SK-N-SH (cell line): ENCODE results near the gene SLC46A1. TPM values are rescaled to one million over a fixed set of nuclear protein-coding genes. Genes with fewer than 3 reads are reported as not detected.
A peak's percentile ranks its signal among the peaks of the same experiment; 100 is the strongest.

Experiments
- CTCF ChIA-PET: fragments of 300-600, 350-600 bp; formaldehyde crosslinking; extraction: SDS; loops from one replicate; lab custom pipeline; 2021; lab: Yijun Ruan, JAX
- POLR2A ChIA-PET: fragments of 350-600 bp; sonication (Branson Sonifier 250); formaldehyde crosslinking; extraction: SDS; loops from one replicate; lab custom pipeline; 2020; ENCODE audit warnings: antibody characterized with exemption, inconsistent platforms; lab: Yijun Ruan, JAX
- DNase-seq: peaks from one replicate; pipeline ENCODE4 v3.0.0; 2012
- H2AFZ ChIP-seq: fragments of 200-600 bp; sonication (generic); 2 replicates; pipeline ENCODE4 v1.8.1; 2016; ENCODE audit warnings: antibody characterized with exemption, mild to moderate bottlenecking, low read depth
- H3F3A ChIP-seq: fragments of 200-600 bp; sonication (generic); replicated peaks from 2 replicates; pipeline ENCODE3; 2016; ENCODE audit warnings: antibody characterized with exemption, mild to moderate bottlenecking; ENCODE audit not compliant: insufficient read depth
- H3K27ac ChIP-seq, 2 experiments: fragments of 200-500 bp in 1 of 2; fragments of 200-600 bp in 1 of 2; sonication (Bioruptor generic) in 1 of 2; sonication (generic), shearing (Covaris generic) in 1 of 2; 2 replicates each; pipeline versions ENCODE4 v1.5.1 to v1.6.1; 2014 to 2016; ENCODE audit warnings: low read depth in 2 of 2, inconsistent platforms in 1 of 2, low read length in 1 of 2, mild to moderate bottlenecking in 1 of 2, mixed read lengths in 1 of 2
- H3K27me3 ChIP-seq: fragments of 200-600 bp; sonication (generic), shearing (Covaris generic); 2 replicates; pipeline ENCODE4 v1.6.1; 2016; ENCODE audit warnings: mixed run types; ENCODE audit not compliant: insufficient read depth
- H3K36me3 ChIP-seq, 2 experiments: fragments of 200-500 bp in 1 of 2; fragments of 200-600 bp in 1 of 2; sonication (Bioruptor generic) in 1 of 2; sonication (generic) in 1 of 2; replicated peaks in 1 of 2; 2 replicates each; pipeline versions ENCODE3 to v1.5.1; 2014 to 2016; ENCODE audit warnings: low read length in 1 of 2, mild to moderate bottlenecking in 1 of 2; ENCODE audit not compliant: insufficient read depth in 2 of 2, control insufficient read depth in 1 of 2
- H3K4me1 ChIP-seq, 2 experiments: fragments of 200-500 bp in 1 of 2; fragments of 200-600 bp in 1 of 2; sonication (Bioruptor generic) in 1 of 2; sonication (generic), shearing (Covaris generic) in 1 of 2; 2 replicates each; pipeline versions ENCODE4 v1.5.1 to v1.6.1; 2014 to 2016; ENCODE audit warnings: low read depth in 1 of 2, low read length in 1 of 2, mixed run types in 1 of 2; ENCODE audit not compliant: insufficient read depth in 2 of 2, control insufficient read depth in 1 of 2
- H3K4me2 ChIP-seq: fragments of 200-600 bp; sonication (generic), shearing (Covaris generic); 2 replicates; pipeline ENCODE4 v1.6.1; 2017; ENCODE audit warnings: mixed run types
- H3K4me3 ChIP-seq, 2 experiments: fragments of 200-500 bp in 1 of 2; fragments of 200-600 bp in 1 of 2; sonication (Bioruptor generic) in 1 of 2; sonication (generic), shearing (Covaris generic) in 1 of 2; 2 replicates each; pipeline versions ENCODE4 v1.5.1 to v1.8.1; 2014 to 2016; ENCODE audit warnings: low read depth in 2 of 2, inconsistent platforms in 1 of 2, low read length in 1 of 2, mild to moderate bottlenecking in 1 of 2, mixed read lengths in 1 of 2, moderate library complexity in 1 of 2
- H3K79me2 ChIP-seq: fragments of 200-600 bp; sonication (generic); 2 replicates; pipeline ENCODE4 v1.8.1; 2017; ENCODE audit warnings: mild to moderate bottlenecking; ENCODE audit not compliant: insufficient read depth
- H3K9ac ChIP-seq: fragments of 200-600 bp; sonication (generic); 2 replicates; pipeline ENCODE4 v1.6.1; 2017; ENCODE audit warnings: mixed run types
- H3K9me2 ChIP-seq: fragments of 200-600 bp; sonication (generic); 2 replicates; pipeline ENCODE4 v1.6.1; 2017; ENCODE audit warnings: mixed run types
- H3K9me3 ChIP-seq: fragments of 200-600 bp; sonication (generic); 2 replicates; pipeline ENCODE4 v1.6.1; 2017; ENCODE audit warnings: mixed run types, mild to moderate bottlenecking, moderate library complexity
- H4K20me1 ChIP-seq: fragments of 200-600 bp; sonication (generic); 2 replicates; pipeline ENCODE4 v1.6.1; 2017; ENCODE audit warnings: mild to moderate bottlenecking, mixed run types; ENCODE audit not compliant: insufficient read depth
- CHD2 ChIP-seq: fragments of 150-350 bp; IDR thresholded peaks from 2 replicates; pipeline ENCODE4 v1.6.1; 2018; ENCODE audit warnings: low read length; ENCODE audit not compliant: partially characterized antibody
- CTCF ChIP-seq: fragments of 200-600 bp; sonication (generic); IDR thresholded peaks from 2 replicates; pipeline ENCODE4 v1.6.1; 2017; ENCODE audit warnings: antibody characterized with exemption, mild to moderate bottlenecking, moderate library complexity
- ELF1 ChIP-seq: IDR thresholded peaks from 2 replicates; pipeline ENCODE4 v1.4.0; 2012
- EP300 ChIP-seq, 2 experiments: IDR thresholded peaks; 2 replicates each; pipeline versions ENCODE4 v1.4.0 to v1.6.1; 2012; ENCODE audit warnings: borderline replicate concordance in 1 of 2, low read depth in 1 of 2, low read length in 1 of 2
- EZH2phosphoT487 ChIP-seq: fragments of 200-600 bp; sonication (generic); IDR thresholded peaks from 2 replicates; pipeline ENCODE4 v1.6.1; 2017; ENCODE audit warnings: low read depth, mixed run types, mild to moderate bottlenecking, antibody characterized with exemption, moderate library complexity, borderline replicate concordance
- FOSL2 ChIP-seq: IDR thresholded peaks from 2 replicates; pipeline ENCODE4 v1.4.0; 2012; ENCODE audit warnings: low read depth, mild to moderate bottlenecking, moderate library complexity, borderline replicate concordance
- FOXJ3 ChIP-seq: sonication (generic); formaldehyde crosslinking; IDR thresholded peaks from 2 replicates; pipeline ENCODE4 v1.5.1; 2020; ENCODE audit warnings: mild to moderate bottlenecking, missing genetic modification reagents
- FOXM1 ChIP-seq: IDR thresholded peaks from 2 replicates; pipeline ENCODE4 v1.4.0; 2012; ENCODE audit warnings: low read depth, mild to moderate bottlenecking
- GABPA ChIP-seq: IDR thresholded peaks from 2 replicates; pipeline ENCODE4 v1.4.0; 2012; ENCODE audit warnings: low read depth, mild to moderate bottlenecking
- JUND ChIP-seq: IDR thresholded peaks from 2 replicates; pipeline ENCODE4 v1.4.0; 2012
- MEF2A ChIP-seq: IDR thresholded peaks from 2 replicates; pipeline ENCODE4 v1.4.0; 2012; ENCODE audit warnings: low read depth, borderline replicate concordance
- MXI1 ChIP-seq: IDR thresholded peaks from 2 replicates; pipeline ENCODE4 v1.6.1; 2012; ENCODE audit warnings: mild to moderate bottlenecking, low read depth, low read length, improper control_type of control experiment
- POLR2AphosphoS5 ChIP-seq: IDR thresholded peaks from 2 replicates; pipeline ENCODE4 v1.6.1; 2012; ENCODE audit warnings: low read depth, low read length
- RCOR1 ChIP-seq: fragments of 150-350 bp; IDR thresholded peaks from 2 replicates; pipeline ENCODE4 v1.6.1; 2017; ENCODE audit warnings: antibody characterized with exemption, low read length
- RXRA ChIP-seq: IDR thresholded peaks from 2 replicates; pipeline ENCODE4 v1.4.0; 2012; ENCODE audit warnings: low read depth, mild to moderate bottlenecking, borderline replicate concordance
- SIN3A ChIP-seq: IDR thresholded peaks from 2 replicates; pipeline ENCODE4 v1.6.1; 2012; ENCODE audit warnings: low read depth, mild to moderate bottlenecking, low read length, moderate library complexity, borderline replicate concordance
- TAF1 ChIP-seq: IDR thresholded peaks from 2 replicates; pipeline ENCODE4 v1.6.1; 2012; ENCODE audit warnings: low read depth, mild to moderate bottlenecking, low read length, moderate library complexity, borderline replicate concordance
- USF2 ChIP-seq: fragments of 150-350 bp; IDR thresholded peaks from 2 replicates; pipeline ENCODE4 v1.6.1; 2017; ENCODE audit warnings: antibody characterized with exemption, low read length, low read depth, borderline replicate concordance
- YY1 ChIP-seq: IDR thresholded peaks from 2 replicates; pipeline ENCODE4 v1.4.0; 2012; ENCODE audit warnings: low read depth, mild to moderate bottlenecking
- WGBS: methylation state at CpG from one replicate; pipeline ENCODE4 v1.1.6; 2017; ENCODE audit warnings: low lambda C conversion rate; 5-methylcytosine and 5-hydroxymethylcytosine counted together
- polyA plus RNA-seq, 3 experiments: library from polyadenylated mRNA; depleted of rRNA; stranded (reverse); fragments of >200 nt; gene quantifications; 2 replicates each; pipeline ENCODE4 v1.2.3, GENCODE V29; 2012
- TF ChIP-seq, protein P1 (sequence below): IDR thresholded peaks from 2 replicates; pipeline ENCODE4 v1.6.1; 2012; ENCODE audit warnings: mild to moderate bottlenecking, low read depth, low read length, moderate library complexity
- TF ChIP-seq, protein P2 (sequence below): IDR thresholded peaks from 2 replicates; pipeline ENCODE4 v1.4.0; 2012; ENCODE audit warnings: low read depth
- TF ChIP-seq, protein P3 (sequence below): IDR thresholded peaks from 2 replicates; pipeline ENCODE4 v1.4.0; 2012; ENCODE audit warnings: low read depth, borderline replicate concordance
- TF ChIP-seq, protein P4 (sequence below): IDR thresholded peaks from 2 replicates; pipeline ENCODE4; 2012

SLC46A1 gene
- polyA plus RNA-seq, 1 of the 3 experiments (the other 2 are of a cell fraction), result 4.3 TPM

GRCh38 chr17:28357061-28357900, 48.7 kb downstream of the SLC46A1 start, which contains the start of gene POLDIP2:
Gene POLDIP2 (minus strand): TSS chr17:28357527. CDS start chr17:28357448, 79 bp downstream.
- Histone ChIP-seq H3K9me2 (no peaks in the 10 kb centered on the region), H3K9me3 (no peaks in the 10 kb centered on the region), H3K4me2 (peak within 1 kb of the TSS; percentile 94), H3K4me3 (peak within 1 kb of the TSS; percentile 93 to 99), H3K4me1 (peaks cover 14 to 15% of the 10 kb centered on the region in 2 experiments; a peak in 3 of 4 replicates), H3K36me3 (peaks cover 49 to 51% of the 10 kb centered on the region in 2 experiments), H3K27me3 (no peaks in the 10 kb centered on the region), H3K79me2 (peaks cover 41% of the 10 kb centered on the region), H3K9ac (peak within 1 kb of the TSS; percentile 94), H3F3A (no peaks in the 10 kb centered on the region), H3K27ac (peak within 1 kb of the TSS; percentile 55 to 69; a peak in 2 of 4 replicates), H4K20me1 (no peaks in the 10 kb centered on the region)
- WGBS, result 4% methylated on average over 14 of the region's 80 CpGs
- CTCF ChIA-PET, result interaction anchor here (0.6 to 2.1 kb wide), 8 partner anchors 9 to 552 kb away, joined by 3 to 7 read pairs (median 4); partner anchors contain the start of genes IFT20, TNFAIP1 and VTN
- DNase-seq, result peak; percentile 99
- POLR2A ChIA-PET, result interaction anchor here (0.7 to 3.0 kb wide), 7 partner anchors 9 to 48 kb away, joined by 3 to 34 read pairs (median 3); partner anchors contain the start of genes IFT20, SARM1, TNFAIP1 and VTN
- TF ChIP-seq EZH2phosphoT487 (no peak), FOXJ3 (CRISPR knock-in tag) (no peak), RXRA (no peak), YY1 (peak; percentile 97), GABPA (peak; percentile 98), MEF2A (no peak), MXI1 (peak; percentile 56; the same call in 1 of the 2 replicates), JUND (no peak), USF2 (peak; percentile 75; the same call in 1 of the 2 replicates), SIN3A (peak; percentile 84), RCOR1 (peak; percentile 41; the same call in 1 of the 2 replicates), CHD2 (peak; percentile 49), ELF1 (peak; percentile 97), FOSL2 (no peak), EP300 (IDR thresholded peaks at IDR 0.05; ENCODE audit: borderline replicate concordance in 1 of 2, low read depth in 1 of 2, low read length in 1 of 2) (peak in 1 of 2 experiments; percentile 24; a peak in 1 of 4 replicates), FOXM1 (peak; percentile 57; the same call in 1 of the 2 replicates), POLR2AphosphoS5 (peak; percentile 82), TAF1 (peak; percentile 94), CTCF (peak; percentile 15; the same call in 1 of the 2 replicates)
- TF ChIP-seq, protein P1, sequence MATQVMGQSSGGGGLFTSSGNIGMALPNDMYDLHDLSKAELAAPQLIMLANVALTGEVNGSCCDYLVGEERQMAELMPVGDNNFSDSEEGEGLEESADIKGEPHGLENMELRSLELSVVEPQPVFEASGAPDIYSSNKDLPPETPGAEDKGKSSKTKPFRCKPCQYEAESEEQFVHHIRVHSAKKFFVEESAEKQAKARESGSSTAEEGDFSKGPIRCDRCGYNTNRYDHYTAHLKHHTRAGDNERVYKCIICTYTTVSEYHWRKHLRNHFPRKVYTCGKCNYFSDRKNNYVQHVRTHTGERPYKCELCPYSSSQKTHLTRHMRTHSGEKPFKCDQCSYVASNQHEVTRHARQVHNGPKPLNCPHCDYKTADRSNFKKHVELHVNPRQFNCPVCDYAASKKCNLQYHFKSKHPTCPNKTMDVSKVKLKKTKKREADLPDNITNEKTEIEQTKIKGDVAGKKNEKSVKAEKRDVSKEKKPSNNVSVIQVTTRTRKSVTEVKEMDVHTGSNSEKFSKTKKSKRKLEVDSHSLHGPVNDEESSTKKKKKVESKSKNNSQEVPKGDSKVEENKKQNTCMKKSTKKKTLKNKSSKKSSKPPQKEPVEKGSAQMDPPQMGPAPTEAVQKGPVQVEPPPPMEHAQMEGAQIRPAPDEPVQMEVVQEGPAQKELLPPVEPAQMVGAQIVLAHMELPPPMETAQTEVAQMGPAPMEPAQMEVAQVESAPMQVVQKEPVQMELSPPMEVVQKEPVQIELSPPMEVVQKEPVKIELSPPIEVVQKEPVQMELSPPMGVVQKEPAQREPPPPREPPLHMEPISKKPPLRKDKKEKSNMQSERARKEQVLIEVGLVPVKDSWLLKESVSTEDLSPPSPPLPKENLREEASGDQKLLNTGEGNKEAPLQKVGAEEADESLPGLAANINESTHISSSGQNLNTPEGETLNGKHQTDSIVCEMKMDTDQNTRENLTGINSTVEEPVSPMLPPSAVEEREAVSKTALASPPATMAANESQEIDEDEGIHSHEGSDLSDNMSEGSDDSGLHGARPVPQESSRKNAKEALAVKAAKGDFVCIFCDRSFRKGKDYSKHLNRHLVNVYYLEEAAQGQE, result peak; percentile 78
- TF ChIP-seq, protein P2, sequence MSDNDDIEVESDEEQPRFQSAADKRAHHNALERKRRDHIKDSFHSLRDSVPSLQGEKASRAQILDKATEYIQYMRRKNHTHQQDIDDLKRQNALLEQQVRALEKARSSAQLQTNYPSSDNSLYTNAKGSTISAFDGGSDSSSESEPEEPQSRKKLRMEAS, result peak; percentile 77
- TF ChIP-seq, protein P3, sequence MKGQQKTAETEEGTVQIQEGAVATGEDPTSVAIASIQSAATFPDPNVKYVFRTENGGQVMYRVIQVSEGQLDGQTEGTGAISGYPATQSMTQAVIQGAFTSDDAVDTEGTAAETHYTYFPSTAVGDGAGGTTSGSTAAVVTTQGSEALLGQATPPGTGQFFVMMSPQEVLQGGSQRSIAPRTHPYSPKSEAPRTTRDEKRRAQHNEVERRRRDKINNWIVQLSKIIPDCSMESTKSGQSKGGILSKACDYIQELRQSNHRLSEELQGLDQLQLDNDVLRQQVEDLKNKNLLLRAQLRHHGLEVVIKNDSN, result peak; percentile 99
- TF ChIP-seq, protein P4, sequence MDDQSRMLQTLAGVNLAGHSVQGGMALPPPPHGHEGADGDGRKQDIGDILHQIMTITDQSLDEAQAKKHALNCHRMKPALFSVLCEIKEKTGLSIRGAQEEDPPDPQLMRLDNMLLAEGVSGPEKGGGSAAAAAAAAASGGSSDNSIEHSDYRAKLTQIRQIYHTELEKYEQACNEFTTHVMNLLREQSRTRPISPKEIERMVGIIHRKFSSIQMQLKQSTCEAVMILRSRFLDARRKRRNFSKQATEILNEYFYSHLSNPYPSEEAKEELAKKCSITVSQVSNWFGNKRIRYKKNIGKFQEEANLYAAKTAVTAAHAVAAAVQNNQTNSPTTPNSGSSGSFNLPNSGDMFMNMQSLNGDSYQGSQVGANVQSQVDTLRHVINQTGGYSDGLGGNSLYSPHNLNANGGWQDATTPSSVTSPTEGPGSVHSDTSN, result peak; percentile 36; the same call in 1 of the 2 replicates
- TF ChIP-seq, all 33 proteins: peak for 17
- H2AFZ ChIP-seq, result peak within 1 kb of the TSS; percentile 76
